ENCODE results near the gene ASB12. TPM values are rescaled to one million over a fixed set of nuclear protein-coding genes. Genes with fewer than 3 reads are reported as not detected.
A peak's percentile ranks its signal among the peaks of the same experiment; 100 is the strongest.

ASB12 gene
- total RNA-seq, 6 experiments from 2014 or later = not detected

GRCh38 chrX:64202808-64203325 lies 27.5 kb downstream of the ASB12 start:
- no peaks in the 10 kb centered on the region for H3K36me3 Mint-ChIP-seq (ENCODE audit: low read depth)
- TF ChIP-seq CTCF (IDR thresholded peaks at IDR 0.05) = no peak
- peak overlapping the region; percentile 69 for H3K27ac Mint-ChIP-seq
- H3K9me3 Mint-ChIP-seq = no peaks in the 10 kb centered on the region
- H3K4me1 Mint-ChIP-seq (ENCODE audit: low read depth) = peaks cover 41% of the 10 kb centered on the region
- no peak for DNase-seq
- H3K27me3 Mint-ChIP-seq (ENCODE audit: insufficient read depth) = no peaks in the 10 kb centered on the region; the same call in 1 of the 2 replicates
- H3K4me3 Mint-ChIP-seq = no peak overlapping the region

- Mint-ChIP-seq H3K27me3 (ENCODE audit: insufficient read depth) (no peaks in the 10 kb centered on the region; the same call in 1 of the 2 replicates), H3K27ac (no peak overlapping the region), H3K36me3 (ENCODE audit: low read depth) (no peaks in the 10 kb centered on the region), H3K9me3 (no peaks in the 10 kb centered on the region), H3K4me1 (ENCODE audit: low read depth) (peaks cover 13% of the 10 kb centered on the region), H3K4me3 (no peak overlapping the region)
- no peak for TF ChIP-seq CTCF (IDR thresholded peaks at IDR 0.05)
- DNase-seq = no peak
These were observed 32.4 kb downstream of the ASB12 start for GRCh38 chrX:64198036-64198435.

GRCh38 chrX:64196606-64197005 lies 33.8 kb downstream of the ASB12 start:
- no peaks in the 10 kb centered on the region for H3K9me3 Mint-ChIP-seq

GRCh38 chrX:64195862-64196261 lies 34.5 kb downstream of the ASB12 start:
- Mint-ChIP-seq H3K9me3 (no peaks in the 10 kb centered on the region), H3K27me3 (ENCODE audit: insufficient read depth) (no peaks in the 10 kb centered on the region; the same call in 1 of the 2 replicates), H3K4me1 (ENCODE audit: low read depth) (peaks cover 7% of the 10 kb centered on the region; the same call in 1 of the 2 replicates), H3K27ac (no peak overlapping the region), H3K36me3 (ENCODE audit: low read depth) (peaks cover 10% of the 10 kb centered on the region), H3K4me3 (no peak overlapping the region)
- DNase-seq = no peak
- TF ChIP-seq CTCF (IDR thresholded peaks at IDR 0.05) = no peak

More at GRCh38 chrX:64196606-64197005, 33.8 kb downstream of the ASB12 start:
- no peak for TF ChIP-seq CTCF (IDR thresholded peaks at IDR 0.05)
- H3K4me1 Mint-ChIP-seq (ENCODE audit: low read depth) = peaks cover 7% of the 10 kb centered on the region; the same call in 1 of the 2 replicates
- H3K4me3 Mint-ChIP-seq = no peak overlapping the region
- peaks cover 7% of the 10 kb centered on the region for H3K36me3 Mint-ChIP-seq (ENCODE audit: low read depth)
- no peak overlapping the region for H3K27ac Mint-ChIP-seq
- no peak for DNase-seq
- H3K27me3 Mint-ChIP-seq (ENCODE audit: insufficient read depth) = no peaks in the 10 kb centered on the region; the same call in 1 of the 2 replicates

- Mint-ChIP-seq H3K36me3 (ENCODE audit: low read depth) (peaks cover 14% of the 10 kb centered on the region), H3K4me1 (ENCODE audit: low read depth) (no peaks in the 10 kb centered on the region), H3K9me3 (no peaks in the 10 kb centered on the region), H3K4me3 (no peak overlapping the region), H3K27me3 (ENCODE audit: insufficient read depth) (no peaks in the 10 kb centered on the region; the same call in 1 of the 2 replicates), H3K27ac (no peak overlapping the region)
- TF ChIP-seq CTCF (IDR thresholded peaks at IDR 0.05) = no peak
- DNase-seq = no peak
These were observed 37.7 kb downstream of the ASB12 start for GRCh38 chrX:64192673-64193072.
